Endothelial cell of umbilical vein (primary cell): Measurements from ENCODE around the gene KAT8. TPM values are rescaled to one million over a fixed set of nuclear protein-coding genes. Genes with fewer than 3 reads are reported as not detected.
A peak's percentile ranks its signal among the peaks of the same experiment; 100 is the strongest.

Experiments used
- BruUV-seq: library from RNA; stranded (reverse); fragments of 400-500 nt; replicated peaks from 2 replicates; lab custom pipeline; 2021; lab: Mats Ljungman, UMichigan
- CTCF ChIA-PET: fragments of 300-600, 350-600 bp; sonication (Branson Sonifier 250); formaldehyde crosslinking; loops from one replicate; lab custom pipeline; 2021; ENCODE audit warnings: antibody characterized with exemption, inconsistent platforms; lab: Charles Lee
- POLR2A ChIA-PET: fragments of 300-600, 350-600 bp; sonication (Branson Sonifier 250); formaldehyde crosslinking; loops from one replicate; lab custom pipeline; 2021; ENCODE audit warnings: antibody characterized with exemption, inconsistent platforms; lab: Charles Lee
- DNase-seq: peaks from one replicate; pipeline ENCODE4 v3.0.0-alpha.2; 2011; ENCODE audit warnings: low read depth, low spot score
- FAIRE-seq: peaks from 2 replicates; lab custom pipeline; 2011; peaks lifted over from hg19 to GRCh38; lab: Jason Lieb, UNC
- H2AFZ ChIP-seq: 2 replicates; pipeline ENCODE4 v1.6.0; 2012; ENCODE audit warnings: low read depth, low read length, control low read depth, inconsistent platforms
- H3K27ac ChIP-seq: 2 replicates; pipeline ENCODE4 v1.5.1; 2011; ENCODE audit warnings: low read depth, mild to moderate bottlenecking, control low read depth, low read length, moderate library complexity; ENCODE audit not compliant: insufficient read depth
- H3K27me3 ChIP-seq, 2 experiments: 2 replicates each; pipeline versions ENCODE4 v1.6.0 to v1.6.1; 2011; ENCODE audit warnings: low read length in 2 of 2, mixed read lengths in 1 of 2; ENCODE audit not compliant: control insufficient read depth in 2 of 2, insufficient read depth in 2 of 2
- H3K36me3 ChIP-seq, 2 experiments: 2 replicates in 1 of 2; 3 replicates in 1 of 2; pipeline ENCODE4 v1.5.1; 2011; ENCODE audit warnings: low read length in 2 of 2, mild to moderate bottlenecking in 1 of 2, moderate library complexity in 1 of 2; ENCODE audit not compliant: control insufficient read depth in 2 of 2, insufficient read depth in 2 of 2; ENCODE audit errors: extremely low read depth in 1 of 2
- H3K4me1 ChIP-seq: 3 replicates; pipeline ENCODE4 v1.5.1; 2011; ENCODE audit warnings: mild to moderate bottlenecking, low read length; ENCODE audit not compliant: control insufficient read depth, insufficient read depth; ENCODE audit errors: extremely low read depth
- H3K4me2 ChIP-seq: 2 replicates; pipeline ENCODE4 v1.6.1; 2011; ENCODE audit warnings: low read length, control low read depth, mixed read lengths; ENCODE audit not compliant: insufficient read depth
- H3K4me3 ChIP-seq, 3 experiments: fragments of 200-600 bp in 1 of 3; sonication (generic), shearing (Covaris generic) in 1 of 3; replicated peaks in 1 of 3; 2 replicates each; pipeline ENCODE4 v1.5.1; 2011 to 2016; ENCODE audit warnings: control low read depth in 3 of 3, low read length in 3 of 3, mild to moderate bottlenecking in 2 of 3, inconsistent platforms in 1 of 3, low read depth in 1 of 3, moderate library complexity in 1 of 3; ENCODE audit not compliant: insufficient read depth in 1 of 3
- H3K79me2 ChIP-seq: 2 replicates; pipeline ENCODE4 v1.6.0; 2012; ENCODE audit warnings: low read length, inconsistent platforms; ENCODE audit not compliant: control insufficient read depth, insufficient read depth
- H3K9ac ChIP-seq: replicated peaks from 2 replicates; pipeline ENCODE3; 2011; ENCODE audit warnings: low read length, control low read depth; ENCODE audit not compliant: insufficient read depth; ENCODE audit errors: extremely low read depth
- H3K9me1 ChIP-seq: replicated peaks from 3 replicates; pipeline ENCODE4 v1.6.0; 2011; ENCODE audit warnings: mild to moderate bottlenecking, low read length; ENCODE audit not compliant: control insufficient read depth, insufficient read depth; ENCODE audit errors: extremely low read depth
- H3K9me3 ChIP-seq: replicated peaks from 2 replicates; pipeline ENCODE4 v1.5.1; 2012; ENCODE audit warnings: low read length, inconsistent platforms; ENCODE audit not compliant: control insufficient read depth, insufficient read depth
- H4K20me1 ChIP-seq: replicated peaks from 2 replicates; pipeline ENCODE3; 2011; ENCODE audit warnings: mild to moderate bottlenecking, low read length; ENCODE audit not compliant: control insufficient read depth, insufficient read depth; ENCODE audit errors: extremely low read depth
- EZH2 ChIP-seq: IDR thresholded peaks from 2 replicates; pipeline ENCODE4 v1.6.1; 2012; ENCODE audit warnings: borderline replicate concordance, low read depth, mild to moderate bottlenecking, moderate library complexity, low read length, inconsistent platforms; ENCODE audit not compliant: severe bottlenecking
- FOS ChIP-seq: IDR thresholded peaks from 2 replicates; pipeline ENCODE4 v1.6.1; 2011; ENCODE audit warnings: mild to moderate bottlenecking, low read length, moderate library complexity, borderline replicate concordance; ENCODE audit not compliant: insufficient read depth
- GATA2 ChIP-seq: IDR thresholded peaks from 2 replicates; pipeline ENCODE4 v1.7.0; 2011; ENCODE audit warnings: low read depth, mild to moderate bottlenecking, moderate library complexity, mixed read lengths, low read length; ENCODE audit not compliant: insufficient read length, insufficient read depth
- JUN ChIP-seq: IDR thresholded peaks from 2 replicates; pipeline ENCODE4 v1.6.1; 2011; ENCODE audit warnings: borderline replicate concordance, low read depth; ENCODE audit not compliant: insufficient read length, insufficient read depth
- MYC ChIP-seq: IDR thresholded peaks from one replicate; pipeline ENCODE4 v1.6.1; 2011; ENCODE audit warnings: mild to moderate bottlenecking, low read depth, low read length
- POLR2A ChIP-seq: IDR thresholded peaks from 2 replicates; pipeline ENCODE4 v1.6.1; 2012; ENCODE audit warnings: low read depth, mild to moderate bottlenecking, control low read depth, low read length
- POLR2AphosphoS5 ChIP-seq: IDR thresholded peaks from 2 replicates; pipeline ENCODE4 v1.6.1; 2012; ENCODE audit warnings: low read depth, mild to moderate bottlenecking, control low read depth, low read length, moderate library complexity; ENCODE audit not compliant: insufficient read depth
- dilution Hi-C: fragments of 300-500 bp; cut with MboI; formaldehyde crosslinking; loops from one replicate; pipeline ENCODE4 v1.15.0; 2019; ENCODE audit warnings: low sequenced_read_pairs; ENCODE audit not compliant: extremely low pct_ligation_motif_present
- intact Hi-C: fragments of 100-400 bp; cut with micrococcal nuclease; formaldehyde crosslinking; loops from one replicate; pipeline ENCODE4 v1.10.0; 2022
- polyA plus RNA-seq, 4 experiments: library from polyadenylated mRNA; depleted of rRNA in 3 of 4; stranded (reverse) in 3 of 4; unstranded in 1 of 4; fragments of >200 nt; gene quantifications; 2 replicates each; pipeline versions ENCODE4 v1.2.1 to v1.2.3, GENCODE V29; 2011 to 2012; ENCODE audit warnings: missing spikeins in 1 of 4
- total RNA-seq: library from RNA; stranded (reverse); gene quantifications from 2 replicates; pipeline ENCODE4 v1.2.3, GENCODE V29; 2021
- TF ChIP-seq, protein P1 (sequence below), 2 donors: IDR thresholded peaks; 1 replicate in 1 of 2; 2 replicates in 1 of 2; pipeline ENCODE4 v1.5.1; 2011; ENCODE audit warnings: low read length in 2 of 2, mild to moderate bottlenecking in 2 of 2, moderate library complexity in 2 of 2, control low read depth in 1 of 2, inconsistent platforms in 1 of 2, low read depth in 1 of 2; ENCODE audit not compliant: insufficient read depth in 1 of 2; ENCODE audit errors: extremely low read depth in 1 of 2
- TF ChIP-seq, protein P2 (sequence below): IDR thresholded peaks from 2 replicates; pipeline ENCODE4 v1.6.1; 2011; ENCODE audit not compliant: insufficient read depth, insufficient read length

KAT8 gene
- total and polyA plus RNA-seq, 2 donors (not counting 3 experiments of a cell fraction or from before 2014, with no cell fraction given), result 30.7 to 42.8 TPM

- Histone ChIP-seq H3K4me2 (peak overlapping the region; percentile 20), H3K4me1 (peaks cover 13% of the 10 kb centered on the region), H3K27me3 (peaks cover 0 to 10% of the 10 kb centered on the region in 2 experiments), H3K9me1 (no peaks in the 10 kb centered on the region), H3K79me2 (no peaks in the 10 kb centered on the region), H3K9ac (peak overlapping the region; percentile 7), H3K36me3 (no peaks in the 10 kb centered on the region), H4K20me1 (no peaks in the 10 kb centered on the region), H2AFZ (peak overlapping the region; percentile 37), H3K27ac (peak overlapping the region; percentile 30), H3K9me3 (no peaks in the 10 kb centered on the region), H3K4me3 (peak overlapping the region in 2 of 3 experiments; percentile 6 to 13)
- ChIA-PET CTCF (interaction anchor here (0.8 to 2.6 kb wide), 35 partner anchors 9 to 728 kb away, joined by 3 to 31 read pairs (median 7); partner anchors contain the start of genes ARMC5, FUS, HSD3B7 and KAT8), POLR2A (interaction anchor here (0.6 to 2.7 kb wide), 5 partner anchors 24 to 86 kb away, joined by 4 to 37 read pairs (median 6); partner anchors contain the start of genes FUS, KAT8, ZNF646 and ZNF668)
- FAIRE-seq (no peak), DNase-seq (no peak)
- intact Hi-C loops (loop anchor here (1.0 to 5.0 kb wide), 9 partner anchors 24 to 732 kb away; partner anchors contain the start of genes BCKDK, FUS, HSD3B7 and KAT8), dilution Hi-C loops (no loop called here)
- TF ChIP-seq POLR2A, result peak; percentile 8
- TF ChIP-seq MYC, result no peak
- BruUV-seq, result no TSS peak
These were observed 24.1 kb downstream of the KAT8 start for GRCh38 chr16:31141489-31142108.

DNA sequence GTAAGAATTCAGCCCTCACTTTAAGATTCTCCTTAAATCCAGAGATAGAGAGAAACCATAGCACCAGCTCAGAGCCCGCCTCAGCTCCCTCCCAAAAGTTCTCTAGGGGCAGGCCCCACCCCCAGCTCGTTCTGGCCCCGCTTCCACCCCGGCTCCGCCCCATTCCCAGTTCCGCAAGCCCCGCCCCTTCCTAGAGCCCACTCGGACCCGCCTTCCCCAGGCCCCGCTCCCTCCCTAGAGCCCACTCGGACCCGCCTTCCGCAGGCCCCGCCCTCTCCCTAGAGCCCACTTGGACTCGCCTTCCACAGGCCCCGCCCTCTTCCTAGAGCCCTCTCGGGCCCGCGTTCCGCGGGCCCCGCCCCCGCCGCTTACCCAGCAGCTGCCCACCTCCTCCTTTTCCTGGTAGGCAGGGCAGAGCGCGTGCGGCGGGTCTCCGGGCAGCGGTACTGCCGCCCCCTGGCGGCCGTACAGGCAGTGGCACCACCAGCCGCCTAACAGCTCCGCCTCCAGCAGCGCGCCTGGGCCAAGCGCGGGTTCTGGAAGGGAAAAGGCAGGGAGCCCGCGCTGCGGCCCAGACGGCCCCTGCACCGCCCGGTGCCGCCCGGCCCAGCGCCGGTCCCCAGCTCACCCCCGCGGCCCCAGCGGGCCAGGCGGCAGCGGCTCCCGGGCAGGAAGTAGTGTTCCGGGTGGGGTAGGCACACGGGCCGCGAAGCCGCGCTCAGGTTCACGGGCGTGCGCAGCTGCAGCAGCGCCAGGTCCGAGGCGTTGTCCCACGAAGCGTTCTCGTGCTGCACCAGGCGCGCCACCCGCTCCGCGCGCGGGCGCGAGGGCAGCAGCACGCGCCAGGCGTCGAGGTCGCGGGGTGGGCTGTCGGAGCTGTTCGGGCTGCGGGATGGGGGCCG is 24.9 kb downstream of the KAT8 start:
- DNase-seq (peak; percentile 99), FAIRE-seq (peak; percentile 97)
- peak overlapping the region; percentile 96 for H2AFZ ChIP-seq
- CTCF ChIA-PET, result interaction anchor here (0.8 to 2.6 kb wide), 39 partner anchors 9 to 727 kb away, joined by 3 to 31 read pairs (median 6); partner anchors contain the start of genes ARMC5, FUS, HSD3B7 and KAT8
- H3K4me3 ChIP-seq, result peak overlapping the region in 2 of 3 experiments; percentile 6 to 23
- no peaks in the 10 kb centered on the region for H3K36me3 ChIP-seq
- peak overlapping the region; percentile 77 for H3K4me2 ChIP-seq
- no peaks in the 10 kb centered on the region for H3K9me1 ChIP-seq
- TF ChIP-seq POLR2A, result peak; percentile 29
- TF ChIP-seq MYC, result peak; percentile 5
- TF ChIP-seq FOS, result no peak
- no peak for TF ChIP-seq JUN
- TF ChIP-seq, protein P1, sequence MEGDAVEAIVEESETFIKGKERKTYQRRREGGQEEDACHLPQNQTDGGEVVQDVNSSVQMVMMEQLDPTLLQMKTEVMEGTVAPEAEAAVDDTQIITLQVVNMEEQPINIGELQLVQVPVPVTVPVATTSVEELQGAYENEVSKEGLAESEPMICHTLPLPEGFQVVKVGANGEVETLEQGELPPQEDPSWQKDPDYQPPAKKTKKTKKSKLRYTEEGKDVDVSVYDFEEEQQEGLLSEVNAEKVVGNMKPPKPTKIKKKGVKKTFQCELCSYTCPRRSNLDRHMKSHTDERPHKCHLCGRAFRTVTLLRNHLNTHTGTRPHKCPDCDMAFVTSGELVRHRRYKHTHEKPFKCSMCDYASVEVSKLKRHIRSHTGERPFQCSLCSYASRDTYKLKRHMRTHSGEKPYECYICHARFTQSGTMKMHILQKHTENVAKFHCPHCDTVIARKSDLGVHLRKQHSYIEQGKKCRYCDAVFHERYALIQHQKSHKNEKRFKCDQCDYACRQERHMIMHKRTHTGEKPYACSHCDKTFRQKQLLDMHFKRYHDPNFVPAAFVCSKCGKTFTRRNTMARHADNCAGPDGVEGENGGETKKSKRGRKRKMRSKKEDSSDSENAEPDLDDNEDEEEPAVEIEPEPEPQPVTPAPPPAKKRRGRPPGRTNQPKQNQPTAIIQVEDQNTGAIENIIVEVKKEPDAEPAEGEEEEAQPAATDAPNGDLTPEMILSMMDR (IDR thresholded peaks at IDR 0.05; ENCODE audit: extremely low read depth in 1 of 2, insufficient read depth in 1 of 2, low read depth in 1 of 2, low read length in 2 of 2), result peak; percentile 98 to 99
- TF ChIP-seq, protein P2, sequence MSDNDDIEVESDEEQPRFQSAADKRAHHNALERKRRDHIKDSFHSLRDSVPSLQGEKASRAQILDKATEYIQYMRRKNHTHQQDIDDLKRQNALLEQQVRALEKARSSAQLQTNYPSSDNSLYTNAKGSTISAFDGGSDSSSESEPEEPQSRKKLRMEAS, result peak; percentile 71
- TF ChIP-seq GATA2, result no peak
- TF ChIP-seq EZH2, result no peak
- peak; percentile 46 for TF ChIP-seq POLR2AphosphoS5
- peaks cover 5 to 13% of the 10 kb centered on the region in 2 experiments for H3K27me3 ChIP-seq
- H3K79me2 ChIP-seq, result no peaks in the 10 kb centered on the region
- intact Hi-C loops, result loop anchor here (1.0 to 5.0 kb wide), 9 partner anchors 25 to 731 kb away; partner anchors contain the start of genes BCKDK, FUS, HSD3B7 and KAT8
- H3K9ac ChIP-seq, result peak overlapping the region; percentile 7
- no peaks in the 10 kb centered on the region for H3K9me3 ChIP-seq
- BruUV-seq, result no TSS peak
- dilution Hi-C loops, result no loop called here
- H3K4me1 ChIP-seq, result peaks cover 13% of the 10 kb centered on the region
- POLR2A ChIA-PET, result interaction anchor here (0.6 to 2.7 kb wide), 5 partner anchors 25 to 87 kb away, joined by 4 to 37 read pairs (median 6); partner anchors contain the start of genes FUS, KAT8, ZNF646 and ZNF668
- H3K27ac ChIP-seq, result peak overlapping the region; percentile 30
- no peaks in the 10 kb centered on the region for H4K20me1 ChIP-seq
